Activated CD4-positive, alpha-beta memory T cell treated with anti-CD3 and anti-CD28 coated beads, Interleukin-2, amount 10 ng/mL, durations not matched to agents 7 days and 5 days (primary cell): ENCODE measurements around the gene MAML1. TPM values are rescaled to one million over a fixed set of nuclear protein-coding genes. Genes with fewer than 3 reads are reported as not detected.
"Not testable (repeated sequence)": the region's sequence is repeated elsewhere in the genome, so short reads cannot be mapped to it uniquely, and the experiment has no call there.

Experiments used
- CTCF ChIA-PET: fragments of 350-600 bp; sonication (Branson Sonifier 250); formaldehyde crosslinking; loops from one replicate; lab custom pipeline; 2021; ENCODE audit warnings: antibody characterized with exemption, inconsistent platforms; lab: Charles Lee
- POLR2A ChIA-PET: fragments of 350-600 bp; sonication (Branson Sonifier 250); formaldehyde crosslinking; loops from one replicate; lab custom pipeline; 2021; ENCODE audit warnings: antibody characterized with exemption; lab: Charles Lee
- DNase-seq: peaks from one replicate; pipeline ENCODE4 v3.0.0-alpha.2; 2020
- H3K27ac Mint-ChIP-seq: one replicate; pipeline ENCODE4 v1.8.0; 2021; ENCODE audit warnings: mild to moderate bottlenecking, mixed read lengths
- H3K27me3 Mint-ChIP-seq: one replicate; pipeline ENCODE4 v1.8.0; 2021; ENCODE audit warnings: mixed read lengths
- H3K36me3 Mint-ChIP-seq: one replicate; pipeline ENCODE4 v1.8.0; 2021; ENCODE audit warnings: low read depth, mixed read lengths
- H3K4me1 Mint-ChIP-seq: one replicate; pipeline ENCODE4 v1.8.0; 2021; ENCODE audit warnings: mixed read lengths
- H3K4me3 Mint-ChIP-seq: one replicate; pipeline ENCODE4 v1.8.0; 2021; ENCODE audit warnings: mild to moderate bottlenecking, mixed read lengths
- H3K9me3 Mint-ChIP-seq: one replicate; pipeline ENCODE4 v1.8.0; 2021; ENCODE audit warnings: mixed read lengths
- total RNA-seq, 2 experiments: library from RNA; stranded (reverse); gene quantifications; one replicate each; pipeline ENCODE4 v1.2.3, GENCODE V29; 2021

The MAML1 gene
- total RNA-seq, 2 experiments from 2014 or later = 33.3 to 35.2 TPM

DNA sequence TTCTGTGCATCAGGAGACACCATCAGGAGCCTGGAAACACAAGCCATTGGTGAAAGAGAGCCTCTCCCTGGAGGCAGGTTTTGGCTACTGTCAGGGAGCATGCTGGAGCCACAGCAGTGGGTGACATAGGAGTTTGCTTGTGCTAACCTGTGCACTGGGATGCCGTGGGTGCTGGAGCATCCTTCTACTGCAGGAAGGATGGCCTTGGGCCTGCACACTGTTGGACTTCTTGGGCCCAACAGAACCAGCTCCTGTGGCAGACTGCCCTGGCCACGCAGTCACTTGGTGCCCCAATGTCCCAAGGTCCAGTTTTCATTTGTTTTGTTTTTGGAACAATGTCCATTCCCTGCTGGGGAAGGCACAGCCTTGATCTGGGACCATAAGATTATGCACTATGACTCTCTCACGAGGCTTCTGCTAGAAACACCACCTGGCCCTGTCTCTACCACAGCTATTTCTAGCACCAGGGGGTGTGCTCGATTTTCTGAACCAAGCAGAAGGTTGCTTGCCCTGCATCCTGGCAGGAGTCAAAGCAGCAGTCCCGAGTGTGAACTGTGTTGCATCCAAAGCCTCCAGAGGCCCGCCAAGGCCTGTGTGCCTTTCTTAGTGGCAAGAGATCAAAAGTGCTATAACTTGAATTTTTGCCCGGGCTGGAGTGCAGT is 55.7 kb downstream of the MAML1 start:
- Mint-ChIP-seq H3K4me3 (no peak overlapping the region), H3K36me3 (no peaks in the 10 kb centered on the region), H3K4me1 (peaks cover 6% of the 10 kb centered on the region), H3K27me3 (no peaks in the 10 kb centered on the region), H3K27ac (no peak overlapping the region), H3K9me3 (no peaks in the 10 kb centered on the region)
- CTCF ChIA-PET = interaction anchor here (1.1 kb wide), 1 partner anchor 25 kb away, joined by 3 read pairs; no protein-coding TSS in a partner anchor
- no peak for DNase-seq
- POLR2A ChIA-PET = interaction anchor here (1.4 kb wide), 1 partner anchor 11 kb away, joined by 4 read pairs; no protein-coding TSS in a partner anchor

DNA sequence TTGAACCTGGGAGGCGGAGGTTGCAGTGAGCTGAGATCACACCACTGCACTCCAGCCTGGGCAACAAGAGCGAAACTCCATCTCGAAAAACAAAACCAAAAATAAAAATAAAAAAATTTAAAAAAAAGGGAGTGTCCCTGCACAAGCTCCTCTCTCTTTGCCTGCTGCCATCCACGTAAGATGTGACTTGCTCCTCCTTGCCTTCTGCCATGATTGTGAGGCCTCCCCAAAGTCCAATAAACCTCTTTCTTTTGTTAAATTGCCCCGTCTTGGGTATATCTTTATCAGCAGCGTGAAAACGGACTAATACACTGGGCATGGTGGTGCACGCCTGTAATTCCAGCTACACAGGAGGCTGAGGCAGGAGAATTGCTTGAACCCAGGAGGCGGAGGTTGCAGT is 56.7 kb downstream of the MAML1 start:
- not testable (repeated sequence) for H3K36me3 Mint-ChIP-seq
- ChIA-PET POLR2A (interaction anchor here (1.4 kb wide), 1 partner anchor 12 kb away, joined by 4 read pairs; no protein-coding TSS in a partner anchor), CTCF (interaction anchor here (1.1 kb wide), 1 partner anchor 26 kb away, joined by 3 read pairs; no protein-coding TSS in a partner anchor)

DNA sequence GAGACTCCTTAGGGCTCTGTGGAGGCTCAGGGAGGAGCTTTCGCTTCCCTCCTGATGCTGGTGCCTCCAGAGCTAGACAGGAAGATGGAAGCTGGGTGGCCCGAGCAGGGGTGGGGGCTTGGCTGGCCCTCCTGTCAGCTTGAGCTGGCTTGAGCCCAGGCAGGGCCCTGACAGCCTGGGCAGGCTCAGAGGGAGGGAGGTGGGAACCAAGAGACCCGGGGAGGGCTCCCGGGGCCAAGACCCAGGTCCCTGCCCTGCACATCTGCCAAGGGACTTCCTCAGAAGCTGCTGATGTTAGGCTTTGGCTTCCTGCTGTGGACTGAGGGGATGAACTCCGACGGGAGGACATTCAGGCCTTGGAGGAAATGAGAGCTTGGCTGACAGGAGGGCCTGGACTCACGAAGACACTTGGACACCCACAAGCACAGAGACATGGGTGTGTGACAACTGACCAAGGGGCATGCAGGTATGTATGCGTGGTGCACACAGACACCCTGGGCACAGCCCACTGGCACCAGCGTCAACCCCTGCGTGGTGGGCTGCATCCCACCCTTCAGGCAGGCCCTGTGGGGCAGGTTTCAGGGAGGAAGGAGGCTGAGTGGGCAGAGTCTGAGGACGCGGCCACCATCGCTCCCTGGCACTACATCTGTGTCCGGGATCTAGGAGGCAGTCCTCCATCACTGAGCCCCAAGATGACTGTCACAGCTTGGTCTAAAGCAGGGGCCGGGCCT is 59.4 kb downstream of the MAML1 start:
- POLR2A ChIA-PET = interaction anchor here (1.0 kb wide), 1 partner anchor 167 kb away, joined by 3 read pairs; no protein-coding TSS in a partner anchor

More for the DNA sequence above, 56.7 kb downstream of the MAML1 start:
- peaks cover 16% of the 10 kb centered on the region for H3K4me1 Mint-ChIP-seq
- not testable (repeated sequence) for H3K27ac Mint-ChIP-seq, H3K4me3 Mint-ChIP-seq, H3K9me3 Mint-ChIP-seq, DNase-seq, H3K27me3 Mint-ChIP-seq

DNA sequence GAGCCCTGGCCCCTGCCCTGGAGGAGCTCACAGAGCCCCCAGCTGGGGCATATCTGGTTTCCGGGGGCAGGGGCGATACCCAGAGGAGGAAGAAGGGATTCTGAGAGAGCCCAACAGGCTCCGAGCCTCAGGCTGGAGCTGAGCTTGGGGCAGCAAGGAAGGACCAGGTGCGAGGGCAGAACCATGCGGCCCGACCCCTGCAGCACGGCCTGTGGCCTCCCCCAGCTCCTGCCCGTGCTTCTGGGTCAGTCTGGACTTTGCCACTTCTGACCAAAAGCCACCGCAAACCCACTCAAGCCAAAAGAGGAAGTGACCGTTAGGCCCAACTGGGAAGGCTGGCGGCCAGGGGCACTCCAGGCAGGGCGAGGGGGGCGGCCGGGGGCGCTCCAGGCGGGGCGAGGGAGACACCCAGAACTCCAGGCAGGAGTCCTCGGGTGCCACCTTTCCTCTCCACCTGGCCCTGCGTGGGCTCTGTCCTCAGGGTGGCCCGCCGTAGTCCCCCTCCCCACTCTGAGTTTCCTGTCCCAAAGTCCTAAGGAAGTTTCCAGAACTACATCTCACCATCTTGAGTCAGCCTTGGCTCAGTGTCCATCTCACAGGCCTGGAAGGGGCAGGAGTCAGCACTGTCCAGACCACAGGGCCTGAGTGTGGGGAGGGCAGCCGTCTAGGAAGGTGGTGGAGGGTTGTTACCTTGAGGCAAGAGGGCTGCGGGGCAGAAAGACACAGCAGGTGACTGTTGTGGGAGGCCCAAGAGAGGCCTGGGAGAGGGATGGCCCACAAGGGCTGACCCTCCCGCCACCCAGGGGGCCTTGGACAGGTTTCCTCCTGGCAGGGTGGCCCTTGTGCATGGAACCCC is 60.2 kb downstream of the MAML1 start:
- no peak overlapping the region for H3K4me3 Mint-ChIP-seq
- no peaks in the 10 kb centered on the region for H3K27me3 Mint-ChIP-seq
- no peak overlapping the region for H3K27ac Mint-ChIP-seq
- no peaks in the 10 kb centered on the region for H3K9me3 Mint-ChIP-seq
- H3K36me3 Mint-ChIP-seq = peaks cover 10% of the 10 kb centered on the region
- peaks cover 26% of the 10 kb centered on the region for H3K4me1 Mint-ChIP-seq
- ChIA-PET CTCF (interaction anchor here (0.6 to 3.2 kb wide), 4 partner anchors 9 to 1687 kb away, joined by 3 to 14 read pairs (median 4); no protein-coding TSS in a partner anchor), POLR2A (interaction anchor here (1.0 to 5.8 kb wide), 5 partner anchors 14 to 169 kb away, joined by 3 to 37 read pairs (median 7); partner anchors contain the start of genes HNRNPH1 and MGAT4B)
- no peak for DNase-seq

More for the DNA sequence above, 59.4 kb downstream of the MAML1 start:
- Mint-ChIP-seq H3K27me3 (no peaks in the 10 kb centered on the region), H3K4me3 (no peak overlapping the region), H3K27ac (no peak overlapping the region), H3K4me1 (peaks cover 26% of the 10 kb centered on the region), H3K9me3 (no peaks in the 10 kb centered on the region), H3K36me3 (peaks cover 4% of the 10 kb centered on the region)
- no peak for DNase-seq
- CTCF ChIA-PET = interaction anchor here (0.6 to 3.2 kb wide), 4 partner anchors 10 to 1686 kb away, joined by 3 to 14 read pairs (median 3); no protein-coding TSS in a partner anchor

DNA sequence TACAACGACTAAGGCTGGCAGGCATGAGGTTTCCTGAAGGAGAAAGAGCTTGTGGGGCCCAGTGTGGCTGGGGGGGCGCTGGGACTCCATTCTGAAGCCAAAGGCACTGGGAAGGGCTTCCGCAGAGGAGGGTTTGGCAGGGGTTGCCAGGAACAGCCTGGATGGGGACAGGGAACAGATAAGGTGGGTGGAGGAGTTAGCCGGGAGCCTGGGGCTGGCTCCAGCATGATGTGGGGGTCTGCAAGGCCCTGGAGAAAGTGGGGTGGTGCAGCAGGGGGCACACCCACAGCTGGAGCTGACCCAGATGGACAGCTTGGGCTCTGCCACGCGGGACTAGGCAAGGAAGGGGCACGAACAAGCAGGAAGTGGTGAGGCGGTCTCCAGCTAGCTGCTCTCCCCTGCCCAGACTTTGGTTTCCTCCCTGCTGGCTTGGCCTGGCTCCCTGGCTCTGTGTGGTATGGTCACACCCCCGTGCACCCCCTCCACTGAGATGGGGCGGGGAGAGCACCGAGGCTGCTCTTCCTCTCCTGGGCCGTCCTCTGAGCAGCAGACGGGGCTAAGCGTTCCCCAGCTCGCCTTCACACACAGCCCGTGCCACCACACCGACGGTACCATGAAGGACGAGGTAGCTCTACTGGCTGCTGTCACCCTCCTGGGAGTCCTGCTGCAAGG is 61.0 kb downstream of the MAML1 start, which contains the start of gene LTC4S:
TSS of gene LTC4S (plus strand) at position 519 of the 672 bp plus-strand sequence. CDS start at position 614, 95 bp downstream.
- ChIA-PET POLR2A (interaction anchor here (1.1 to 5.8 kb wide), 5 partner anchors 13 to 170 kb away, joined by 3 to 37 read pairs (median 7); partner anchors contain the start of genes HNRNPH1 and MGAT4B), CTCF (interaction anchor here (1.5 to 3.2 kb wide), 2 partner anchors 8 to 31 kb away, joined by 4 to 14 read pairs; no protein-coding TSS in a partner anchor)
- H3K27me3 Mint-ChIP-seq = no peaks in the 10 kb centered on the region

GRCh38 chr5:179794171-179794570 is 61.5 kb downstream of the MAML1 start:
- peaks cover 26% of the 10 kb centered on the region for H3K4me1 Mint-ChIP-seq
- DNase-seq = no peak
- H3K4me3 Mint-ChIP-seq = peak overlapping the region; percentile 39
- H3K9me3 Mint-ChIP-seq = no peaks in the 10 kb centered on the region
- H3K27me3 Mint-ChIP-seq = no peaks in the 10 kb centered on the region
- peaks cover 10% of the 10 kb centered on the region for H3K36me3 Mint-ChIP-seq
- H3K27ac Mint-ChIP-seq = no peak overlapping the region
- ChIA-PET POLR2A (interaction anchor here (0.8 to 5.8 kb wide), 6 partner anchors 12 to 170 kb away, joined by 3 to 37 read pairs (median 6); partner anchors contain the start of genes CANX, HNRNPH1 and MGAT4B), CTCF (interaction anchor here (1.2 to 3.2 kb wide), 3 partner anchors 8 to 32 kb away, joined by 3 to 14 read pairs (median 4); no protein-coding TSS in a partner anchor)

More for the DNA sequence above, 61.0 kb downstream of the MAML1 start, which contains the start of gene LTC4S:
- H3K4me1 Mint-ChIP-seq = peaks cover 26% of the 10 kb centered on the region
- peaks cover 10% of the 10 kb centered on the region for H3K36me3 Mint-ChIP-seq
- peak; percentile 68 for DNase-seq
- no peaks in the 10 kb centered on the region for H3K9me3 Mint-ChIP-seq
- H3K27ac Mint-ChIP-seq = no peak within 1 kb of the TSS
- H3K4me3 Mint-ChIP-seq = peak within 1 kb of the TSS; percentile 59

GRCh38 chr5:179794575-179794974 is 62.0 kb downstream of the MAML1 start:
- POLR2A ChIA-PET = interaction anchor here (0.8 to 5.8 kb wide), 9 partner anchors 8 to 171 kb away, joined by 3 to 37 read pairs (median 4); partner anchors contain the start of genes CANX, HNRNPH1 and MGAT4B
- no peak for DNase-seq
- H3K36me3 Mint-ChIP-seq = peaks cover 14% of the 10 kb centered on the region
- H3K4me3 Mint-ChIP-seq = peak overlapping the region; percentile 59
- CTCF ChIA-PET = interaction anchor here (1.2 to 3.2 kb wide), 3 partner anchors 11 to 32 kb away, joined by 3 to 14 read pairs (median 5); no protein-coding TSS in a partner anchor
- H3K4me1 Mint-ChIP-seq = peaks cover 26% of the 10 kb centered on the region
- H3K27me3 Mint-ChIP-seq = no peaks in the 10 kb centered on the region
- no peaks in the 10 kb centered on the region for H3K9me3 Mint-ChIP-seq
- no peak overlapping the region for H3K27ac Mint-ChIP-seq

DNA sequence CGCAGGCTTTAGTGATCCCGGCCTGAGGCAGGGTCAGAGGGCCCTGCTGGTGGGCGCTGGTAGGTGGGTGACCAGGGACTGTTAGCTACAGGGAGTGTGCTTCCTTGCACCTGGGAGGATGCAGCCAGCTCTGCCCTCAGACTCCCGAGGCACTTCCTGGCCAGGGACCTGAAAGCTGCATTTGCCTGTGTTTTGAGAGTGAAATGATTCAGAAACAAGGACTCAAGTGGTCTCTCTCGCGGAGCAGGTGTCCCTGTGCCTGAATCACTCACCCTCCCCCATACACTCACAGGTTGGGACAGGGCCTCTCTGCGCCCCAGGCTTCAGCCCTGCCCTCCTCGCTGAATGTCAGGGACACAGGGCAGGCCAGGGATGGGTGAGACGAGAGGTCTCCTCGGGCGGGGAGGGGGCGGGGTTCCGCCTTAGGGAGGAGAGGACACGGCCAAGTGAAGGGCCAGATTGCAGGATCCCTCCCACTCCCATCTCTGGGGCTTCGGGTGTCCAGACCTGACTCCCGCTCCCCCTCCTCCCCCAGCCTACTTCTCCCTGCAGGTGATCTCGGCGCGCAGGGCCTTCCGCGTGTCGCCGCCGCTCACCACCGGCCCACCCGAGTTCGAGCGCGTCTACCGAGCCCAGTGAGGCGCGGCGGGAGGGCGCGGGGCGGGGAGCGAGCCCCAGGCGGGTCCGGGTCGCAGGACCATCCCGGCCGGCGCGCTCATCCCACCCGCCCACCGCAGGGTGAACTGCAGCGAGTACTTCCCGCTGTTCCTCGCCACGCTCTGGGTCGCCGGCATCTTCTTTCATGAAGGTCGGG is 62.6 kb downstream of the MAML1 start:
- ChIA-PET POLR2A (interaction anchor here (0.8 to 5.8 kb wide), 9 partner anchors 9 to 171 kb away, joined by 3 to 37 read pairs (median 4); partner anchors contain the start of genes CANX, MGAT4B and SQSTM1), CTCF (interaction anchor here (0.5 to 3.2 kb wide), 8 partner anchors 11 to 135 kb away, joined by 3 to 14 read pairs (median 4); no protein-coding TSS in a partner anchor)
- no peaks in the 10 kb centered on the region for H3K27me3 Mint-ChIP-seq
- H3K9me3 Mint-ChIP-seq = no peaks in the 10 kb centered on the region
- peaks cover 18% of the 10 kb centered on the region for H3K36me3 Mint-ChIP-seq
- no peak for DNase-seq
- no peak overlapping the region for H3K27ac Mint-ChIP-seq
- peaks cover 26% of the 10 kb centered on the region for H3K4me1 Mint-ChIP-seq
- peak overlapping the region; percentile 59 for H3K4me3 Mint-ChIP-seq

DNA sequence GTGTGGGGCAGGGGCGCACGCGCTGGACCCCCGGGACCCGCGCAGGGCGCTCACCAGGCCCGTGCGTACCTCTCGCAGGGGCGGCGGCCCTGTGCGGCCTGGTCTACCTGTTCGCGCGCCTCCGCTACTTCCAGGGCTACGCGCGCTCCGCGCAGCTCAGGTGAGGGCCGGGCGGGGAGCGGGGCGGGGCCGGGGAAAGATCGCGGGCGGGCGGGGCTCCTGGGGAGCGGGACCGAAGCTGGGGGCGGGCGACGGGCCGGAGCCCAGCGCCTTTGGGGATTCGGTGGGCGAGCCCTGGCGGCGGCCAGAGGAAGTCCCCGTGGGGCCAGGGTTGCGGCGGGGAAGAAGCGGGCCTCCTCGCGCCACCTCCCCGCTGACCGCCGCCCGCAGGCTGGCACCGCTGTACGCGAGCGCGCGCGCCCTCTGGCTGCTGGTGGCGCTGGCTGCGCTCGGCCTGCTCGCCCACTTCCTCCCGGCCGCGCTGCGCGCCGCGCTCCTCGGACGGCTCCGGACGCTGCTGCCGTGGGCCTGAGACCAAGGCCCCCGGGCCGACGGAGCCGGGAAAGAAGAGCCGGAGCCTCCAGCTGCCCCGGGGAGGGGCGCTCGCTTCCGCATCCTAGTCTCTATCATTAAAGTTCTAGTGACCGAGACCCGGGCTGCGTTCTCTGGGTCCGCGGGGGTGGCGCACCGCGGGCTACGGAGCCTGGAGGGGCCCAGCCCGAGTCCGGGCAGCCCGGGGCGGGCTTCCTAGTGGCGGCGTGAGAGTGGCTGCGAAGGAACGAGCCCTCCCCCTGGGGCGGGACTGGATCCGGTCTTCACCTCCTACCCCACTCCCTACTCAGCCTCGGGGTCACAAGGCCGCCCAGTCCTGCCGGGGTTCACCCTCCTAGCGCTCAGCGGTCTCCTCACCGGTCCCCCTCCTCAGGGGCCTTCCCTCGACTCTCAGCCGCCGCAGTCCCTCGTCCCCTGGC is 63.5 kb downstream of the MAML1 start:
- H3K27ac Mint-ChIP-seq = peak overlapping the region; percentile 30
- ChIA-PET CTCF (interaction anchor here (0.6 to 2.3 kb wide), 8 partner anchors 10 to 63 kb away, joined by 3 to 11 read pairs (median 4); no protein-coding TSS in a partner anchor), POLR2A (interaction anchor here (1.3 to 5.8 kb wide), 9 partner anchors 10 to 174 kb away, joined by 3 to 37 read pairs (median 5); partner anchors contain the start of genes HNRNPH1, MGAT4B, MRNIP and SQSTM1)

More for the DNA sequence above, 63.5 kb downstream of the MAML1 start:
- H3K36me3 Mint-ChIP-seq = peaks cover 18% of the 10 kb centered on the region
- peaks cover 26% of the 10 kb centered on the region for H3K4me1 Mint-ChIP-seq
- peak overlapping the region; percentile 59 for H3K4me3 Mint-ChIP-seq
- no peaks in the 10 kb centered on the region for H3K9me3 Mint-ChIP-seq
- peak; percentile 76 for DNase-seq
- H3K27me3 Mint-ChIP-seq = no peaks in the 10 kb centered on the region
